GM21619 (cell line): ENCODE data around the gene SIGLEC11.
"Not testable (repeated sequence)": the region's sequence is repeated elsewhere in the genome, so short reads cannot be mapped to it uniquely, and the experiment has no call there.

Experiments
- ATAC-seq: cut with Tn5 transposase; IDR thresholded peaks from one replicate; pipeline ENCODE4 v1.9.1; 2021; ENCODE audit not compliant: unreplicated experiment

SIGLEC11 gene

GRCh38 chr19:49952479-49952836 is 8.5 kb downstream of the SIGLEC11 start:
- no peak for ATAC-seq

DNA sequence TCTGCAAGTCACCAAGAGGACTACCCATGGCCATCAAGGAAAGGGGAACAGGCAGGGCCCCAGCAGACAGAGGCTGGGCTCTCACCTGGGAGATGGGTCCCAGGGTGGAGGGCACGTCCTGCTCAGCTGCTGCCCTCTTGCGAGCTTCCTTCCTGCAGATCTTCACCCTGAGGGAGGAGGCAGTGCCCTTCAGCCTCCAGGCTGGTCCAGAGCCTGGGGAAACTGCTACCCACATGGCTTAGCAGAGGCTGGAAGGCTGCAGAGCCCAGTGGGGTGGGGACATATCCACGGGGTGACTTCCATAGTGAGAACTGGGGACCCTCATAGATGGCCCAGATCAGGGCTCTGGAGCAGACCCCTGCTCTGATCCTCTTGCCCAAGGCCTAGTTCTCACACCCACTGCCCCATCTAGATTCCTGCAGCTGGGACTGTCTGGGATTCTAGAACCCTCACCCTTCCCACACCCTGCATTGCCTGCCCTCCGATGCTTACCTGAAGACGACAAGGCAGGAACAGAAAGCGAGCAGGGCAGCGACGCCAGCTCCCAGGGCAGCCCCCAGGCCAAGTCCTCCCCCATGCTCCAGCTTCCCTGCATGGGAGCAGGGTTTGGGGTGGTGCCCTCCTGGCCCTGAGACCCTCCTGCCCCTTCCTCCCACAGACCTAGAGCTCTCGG is 9.0 kb downstream of the SIGLEC11 start:
- ATAC-seq: no peak

- no peak for ATAC-seq
These were observed 9.9 kb downstream of the SIGLEC11 start for GRCh38 chr19:49950956-49951526.

DNA sequence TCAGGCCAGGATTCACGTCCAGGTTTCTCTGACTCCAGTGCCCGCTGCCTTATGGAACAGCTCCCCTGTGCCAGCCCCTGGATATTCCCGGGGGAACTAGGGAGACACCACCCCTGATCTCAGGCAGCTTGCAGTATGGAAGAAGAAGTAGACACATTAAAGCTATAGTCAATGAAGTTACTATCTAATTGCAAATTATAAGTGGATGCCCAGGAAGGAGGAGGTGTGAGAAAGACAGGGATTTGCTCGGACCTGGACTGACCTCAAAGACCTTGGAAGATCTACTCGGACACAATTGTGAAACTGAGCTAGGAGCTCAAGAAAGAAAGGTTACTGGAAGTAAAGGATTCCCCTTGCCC is 10.4 kb downstream of the SIGLEC11 start:
- ATAC-seq: no peak

- ATAC-seq: no peak
These were observed 11.0 kb downstream of the SIGLEC11 start for GRCh38 chr19:49949742-49950589.

DNA sequence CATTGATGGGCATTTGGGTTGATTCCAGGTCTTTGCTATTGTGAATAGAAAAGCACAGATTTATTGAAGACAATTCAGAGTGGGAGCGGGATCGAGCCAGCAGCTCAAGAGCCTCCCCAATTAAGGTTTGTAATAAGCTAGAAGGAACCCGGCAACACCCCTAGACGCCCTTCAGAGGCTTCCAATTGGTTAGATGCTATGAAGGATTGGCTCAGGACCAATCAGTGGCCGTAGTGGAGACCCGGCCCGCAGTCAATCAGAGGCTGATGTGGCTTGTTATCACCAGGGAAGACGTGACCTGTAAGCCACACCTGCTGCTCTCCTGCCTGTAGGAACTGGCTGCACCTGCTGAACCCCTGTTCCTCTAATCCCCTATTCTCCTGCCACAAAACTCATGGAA is 14.6 kb downstream of the SIGLEC11 start:
- ATAC-seq: no peak

- not testable (repeated sequence) for ATAC-seq
These were observed 16.4 kb downstream of the SIGLEC11 start for GRCh38 chr19:49944567-49944966.

DNA sequence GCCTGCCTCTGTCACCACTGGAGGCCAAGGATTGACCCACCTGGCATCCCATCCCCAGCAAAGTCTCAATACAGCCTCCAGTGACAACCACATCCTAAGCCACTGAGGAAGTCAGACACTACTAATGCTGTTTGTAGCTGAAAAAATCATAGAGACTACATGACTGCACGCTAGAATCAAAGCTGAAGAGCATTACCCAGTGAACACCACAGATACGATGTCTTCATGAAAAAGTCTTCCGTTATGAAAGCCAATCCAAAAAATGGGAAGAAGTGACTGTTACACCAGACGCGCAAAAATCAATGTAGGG is 20.5 kb downstream of the SIGLEC11 start:
- ATAC-seq: no peak

DNA sequence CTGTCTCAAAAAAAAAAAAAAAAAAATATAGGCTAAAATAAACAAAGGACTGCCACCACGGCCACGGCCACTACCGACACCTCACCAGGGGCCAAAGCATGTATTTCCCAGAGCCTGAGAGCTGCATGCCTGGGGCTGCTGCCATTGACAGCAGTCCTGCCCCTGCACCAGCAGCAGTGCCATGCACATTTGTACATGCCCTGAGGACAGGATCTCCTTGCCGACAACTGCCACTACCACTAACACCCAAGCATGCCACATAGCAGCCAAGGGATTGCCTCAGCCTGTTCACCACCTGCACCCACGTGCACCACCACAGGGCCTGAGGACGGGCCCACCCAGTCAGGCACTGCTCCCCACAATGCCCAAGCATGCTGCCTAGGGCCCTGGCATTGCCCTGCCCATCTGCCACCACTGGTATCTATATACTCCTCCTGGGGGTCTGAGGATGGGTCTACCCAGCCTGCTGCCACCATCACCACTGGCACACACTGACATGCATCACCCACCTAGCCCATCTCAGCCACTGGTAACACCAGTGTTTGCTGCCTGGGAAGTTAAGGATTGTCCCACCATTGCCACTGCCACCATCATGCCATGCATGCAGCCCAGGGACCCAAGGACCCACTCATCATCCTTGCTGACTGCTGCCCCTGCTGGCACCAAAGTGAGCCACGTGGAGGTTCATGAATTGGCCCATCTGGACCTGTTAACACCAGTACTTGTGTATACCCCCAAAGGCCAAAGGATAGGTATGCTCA is 21.1 kb downstream of the SIGLEC11 start:
- no peak for ATAC-seq

- ATAC-seq: no peak
These were observed 22.3 kb downstream of the SIGLEC11 start for GRCh38 chr19:49938662-49939061.

DNA sequence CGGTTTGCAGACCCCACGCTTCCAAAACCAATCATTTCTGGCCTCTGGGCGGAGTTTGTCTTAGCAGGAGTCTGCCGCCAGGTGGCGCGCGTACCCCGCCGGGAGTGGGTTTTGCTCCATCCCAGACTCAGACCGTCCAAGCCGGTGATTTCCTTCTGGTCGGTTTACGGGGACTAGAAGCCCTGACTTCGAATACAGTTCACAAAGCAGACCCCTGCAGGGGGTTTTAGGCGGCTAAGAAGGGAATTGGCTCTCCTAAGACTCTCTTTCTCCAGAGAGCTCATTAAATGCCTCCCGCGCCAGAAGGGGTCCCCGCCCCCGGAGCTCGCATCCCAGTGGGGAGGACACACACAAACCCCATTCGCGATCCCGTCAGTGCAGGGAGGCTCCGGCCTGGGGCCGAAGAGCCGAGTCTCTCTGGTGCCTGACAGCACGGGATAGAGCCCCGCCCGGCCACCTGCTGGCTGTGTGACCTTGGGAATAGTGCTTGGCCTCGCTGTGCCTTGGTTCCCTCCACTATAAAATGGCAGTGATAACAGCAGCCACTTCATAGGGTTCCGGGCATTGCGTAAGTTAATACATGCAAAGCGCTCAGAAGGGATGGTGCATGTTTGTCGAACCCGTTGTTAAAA is 23.1 kb downstream of the SIGLEC11 start:
- no peak for ATAC-seq

GRCh38 chr19:49936549-49936948 is 24.4 kb downstream of the SIGLEC11 start:
- ATAC-seq: no peak

DNA sequence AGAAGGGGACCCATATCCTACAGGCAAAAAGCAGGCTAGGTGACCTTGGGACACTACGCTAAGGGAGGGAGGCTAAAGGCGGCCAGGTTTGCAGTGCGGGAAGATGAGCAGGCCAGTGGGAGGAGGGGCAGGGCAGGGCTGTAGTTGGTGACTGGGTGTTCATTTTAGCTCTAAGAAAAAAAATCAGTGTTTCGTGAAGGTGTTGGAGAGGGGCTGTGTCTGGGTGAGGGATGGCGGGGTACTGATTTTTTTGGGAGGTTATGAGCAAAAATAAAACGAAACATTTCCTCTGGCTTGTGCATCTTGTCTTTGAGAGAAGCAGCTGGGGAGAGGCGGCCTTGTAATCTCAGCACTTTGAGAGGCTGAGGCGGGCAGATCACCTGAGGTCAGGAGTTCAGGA is 27.3 kb downstream of the SIGLEC11 start:
- no peak for ATAC-seq

DNA sequence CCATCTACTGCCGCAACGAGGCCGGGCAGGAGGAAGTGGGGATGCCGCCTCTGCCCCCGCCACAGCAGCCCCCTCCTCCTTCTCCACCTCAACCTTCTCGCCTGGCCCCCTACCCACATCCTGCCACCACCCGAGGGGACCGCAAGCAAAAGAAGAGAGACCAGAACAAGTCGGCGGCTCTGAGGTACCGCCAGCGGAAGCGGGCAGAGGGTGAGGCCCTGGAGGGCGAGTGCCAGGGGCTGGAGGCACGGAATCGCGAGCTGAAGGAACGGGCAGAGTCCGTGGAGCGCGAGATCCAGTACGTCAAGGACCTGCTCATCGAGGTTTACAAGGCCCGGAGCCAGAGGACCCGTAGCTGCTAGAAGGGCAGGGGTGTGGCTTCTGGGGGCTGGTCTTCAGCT is 28.2 kb downstream of the SIGLEC11 start:
- ATAC-seq: no peak

- ATAC-seq: no peak
These were observed 28.9 kb downstream of the SIGLEC11 start for GRCh38 chr19:49932041-49932451.

- no peak for ATAC-seq
These were observed 29.5 kb downstream of the SIGLEC11 start for GRCh38 chr19:49931293-49932040.

DNA sequence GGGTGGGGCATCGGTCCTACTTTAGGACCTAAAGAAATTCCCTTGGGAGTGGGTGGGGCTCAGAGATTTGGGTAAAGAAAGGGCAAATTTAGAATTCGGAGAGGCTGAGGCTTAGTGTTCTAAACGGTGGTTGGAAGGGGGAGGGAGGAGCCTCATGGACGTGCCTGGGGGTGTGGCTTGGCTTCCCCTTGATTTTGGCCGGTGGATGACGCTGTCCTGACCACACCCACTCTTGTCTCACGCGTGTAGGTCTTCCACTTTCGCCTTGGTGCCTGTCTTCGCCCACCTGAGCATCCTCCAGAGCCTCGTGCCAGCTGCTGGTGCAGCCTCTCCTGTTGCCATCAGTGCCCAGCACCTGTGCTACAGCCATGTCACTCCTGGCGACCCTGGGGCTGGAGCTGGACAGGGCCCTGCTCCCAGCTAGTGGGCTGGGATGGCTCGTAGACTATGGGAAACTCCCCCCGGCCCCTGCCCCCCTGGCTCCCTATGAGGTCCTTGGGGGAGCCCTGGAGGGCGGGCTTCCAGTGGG is 30.4 kb downstream of the SIGLEC11 start:
- no peak for ATAC-seq

GRCh38 chr19:49929611-49930482 is 31.1 kb downstream of the SIGLEC11 start:
- peak; percentile 65 for ATAC-seq

DNA sequence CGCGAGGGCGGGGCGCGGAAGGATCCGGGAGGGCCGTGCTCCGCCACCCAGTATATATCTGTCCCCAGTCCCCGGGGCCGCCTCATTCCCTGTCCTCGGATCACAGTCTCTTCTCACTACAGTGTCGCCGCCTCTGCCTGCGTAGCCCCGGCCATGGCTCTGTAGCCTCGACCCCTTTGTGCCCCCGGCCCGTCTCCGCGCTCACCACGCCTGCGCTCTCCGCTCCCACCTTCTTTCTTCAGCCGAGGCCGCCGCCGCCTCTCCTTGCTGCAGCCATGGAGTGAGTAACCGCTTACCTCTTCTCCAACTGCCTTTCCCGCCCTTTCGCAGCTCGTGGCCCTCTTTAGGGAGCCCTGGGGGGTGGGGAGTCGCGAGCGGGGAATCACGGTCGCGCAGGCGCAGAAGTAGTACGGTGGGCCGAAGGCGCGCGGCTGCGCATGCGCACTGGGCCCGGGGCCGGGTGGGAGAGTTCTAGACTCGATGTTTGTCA is 31.8 kb downstream of the SIGLEC11 start, which contains the start of the genes ATF5 and NUP62:
ATF5 (plus strand) TSS at position 85 of the 490 bp plus-strand sequence. CDS start 1,646 bp downstream, outside the sequence.
NUP62 (minus strand) TSS at position 384 of the 490 bp plus-strand sequence. CDS start 19,697 bp downstream, outside the sequence.
- peak; percentile 44 for ATAC-seq
